ENCODE data around the gene GRM8.

- TF ChIP-seq YY1 (IDR thresholded peaks at IDR 0.05; ENCODE audit: insufficient read depth, insufficient read length), result no peak
- TF ChIP-seq SUZ12 (IDR thresholded peaks at IDR 0.05; ENCODE audit: extremely low read depth, insufficient read depth, insufficient read length), result no peak
- TF ChIP-seq ZNF274 (IDR thresholded peaks at IDR 0.05; ENCODE audit: low read depth, low read length), result no peak
Measured at GRCh38 chr7:127119517-127119916, 133.2 kb downstream of the GRM8 start.
